ENCODE data around the gene RNU5D-1.
"Not testable (repeated sequence)": the region's sequence is repeated elsewhere in the genome, so short reads cannot be mapped to it uniquely, and the experiment has no call there.

Gene RNU5D-1

GRCh38 chr1:44700573-44700972, 30.4 kb downstream of the RNU5D-1 start:
- DNase-seq (ENCODE audit: low read depth) = no peak

GRCh38 chr1:44699375-44699774, 31.6 kb downstream of the RNU5D-1 start:
- DNase-seq (ENCODE audit: low read depth) = not testable (repeated sequence)

GRCh38 chr1:44698138-44698537, 32.8 kb downstream of the RNU5D-1 start:
- no peak for DNase-seq (ENCODE audit: low read depth)

GRCh38 chr1:44696789-44697345, 34.1 kb downstream of the RNU5D-1 start:
- DNase-seq (ENCODE audit: low read depth) = no peak

GRCh38 chr1:44696101-44696500, 34.9 kb downstream of the RNU5D-1 start:
- DNase-seq (ENCODE audit: low read depth) = no peak

- DNase-seq (ENCODE audit: low read depth) = no peak
Observed at GRCh38 chr1:44695671-44696070, 35.3 kb downstream of the RNU5D-1 start.

- no peak for DNase-seq (ENCODE audit: low read depth)
Observed at GRCh38 chr1:44694863-44695478, 36.0 kb downstream of the RNU5D-1 start.

- DNase-seq (ENCODE audit: low read depth) = no peak
Observed at GRCh38 chr1:44693900-44694299, 37.1 kb downstream of the RNU5D-1 start.

- no peak for DNase-seq (ENCODE audit: low read depth)
Observed at GRCh38 chr1:44693159-44693558, 37.8 kb downstream of the RNU5D-1 start.

GRCh38 chr1:44689447-44689765, 41.6 kb downstream of the RNU5D-1 start:
- DNase-seq (ENCODE audit: low read depth) = no peak

- DNase-seq (ENCODE audit: low read depth) = no peak
Observed at GRCh38 chr1:44688760-44689446, 42.1 kb downstream of the RNU5D-1 start.

GRCh38 chr1:44685881-44686280, 45.1 kb downstream of the RNU5D-1 start:
- no peak for DNase-seq (ENCODE audit: low read depth)

GRCh38 chr1:44685218-44685617, 45.8 kb downstream of the RNU5D-1 start:
- no peak for DNase-seq (ENCODE audit: low read depth)

- no peak for DNase-seq (ENCODE audit: low read depth)
Observed at GRCh38 chr1:44684525-44684924, 46.4 kb downstream of the RNU5D-1 start.

- DNase-seq (ENCODE audit: low read depth) = no peak
Observed at GRCh38 chr1:44682883-44683265, 48.1 kb downstream of the RNU5D-1 start.

GRCh38 chr1:44681905-44682882, 48.8 kb downstream of the RNU5D-1 start:
- no peak for DNase-seq (ENCODE audit: low read depth)
